NCI-H2196 (cell line): Measurements from ENCODE around the gene ZC3H18.

Source experiments
- DNase-seq: peaks from one replicate; lab custom pipeline; 2025; ENCODE audit not compliant: unreplicated experiment; lab: John Stamatoyannopoulos, UW

Gene ZC3H18

GRCh38 chr16:88671806-88672205 is 101.6 kb downstream of the ZC3H18 start:
- DNase-seq = no peak

GRCh38 chr16:88672776-88673175 is 102.6 kb downstream of the ZC3H18 start:
- DNase-seq = no peak

- DNase-seq = no peak
Observed at GRCh38 chr16:88673716-88674379, 103.6 kb downstream of the ZC3H18 start.

GRCh38 chr16:88676502-88677242 is 106.5 kb downstream of the ZC3H18 start:
- no peak for DNase-seq

GRCh38 chr16:88677721-88678120 is 107.5 kb downstream of the ZC3H18 start:
- DNase-seq = no peak

- no peak for DNase-seq
Observed at GRCh38 chr16:88678224-88678979, 108.2 kb downstream of the ZC3H18 start.

GRCh38 chr16:88680554-88681083 is 110.4 kb downstream of the ZC3H18 start:
- no peak for DNase-seq

GRCh38 chr16:88681084-88681680 is 111.0 kb downstream of the ZC3H18 start:
- no peak for DNase-seq
